Activated naive CD4-positive, alpha-beta T cell treated with Interleukin-2 at 50 U/mL for 16 hours (primary cell): ENCODE results near the gene CLVS2.

ENCODE experiments used
- DNase-seq: peaks from one replicate; pipeline ENCODE4 v3.0.0-alpha.2; 2020

Gene CLVS2, protein sequence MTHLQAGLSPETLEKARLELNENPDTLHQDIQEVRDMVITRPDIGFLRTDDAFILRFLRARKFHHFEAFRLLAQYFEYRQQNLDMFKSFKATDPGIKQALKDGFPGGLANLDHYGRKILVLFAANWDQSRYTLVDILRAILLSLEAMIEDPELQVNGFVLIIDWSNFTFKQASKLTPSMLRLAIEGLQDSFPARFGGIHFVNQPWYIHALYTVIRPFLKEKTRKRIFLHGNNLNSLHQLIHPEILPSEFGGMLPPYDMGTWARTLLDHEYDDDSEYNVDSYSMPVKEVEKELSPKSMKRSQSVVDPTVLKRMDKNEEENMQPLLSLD

DNA sequence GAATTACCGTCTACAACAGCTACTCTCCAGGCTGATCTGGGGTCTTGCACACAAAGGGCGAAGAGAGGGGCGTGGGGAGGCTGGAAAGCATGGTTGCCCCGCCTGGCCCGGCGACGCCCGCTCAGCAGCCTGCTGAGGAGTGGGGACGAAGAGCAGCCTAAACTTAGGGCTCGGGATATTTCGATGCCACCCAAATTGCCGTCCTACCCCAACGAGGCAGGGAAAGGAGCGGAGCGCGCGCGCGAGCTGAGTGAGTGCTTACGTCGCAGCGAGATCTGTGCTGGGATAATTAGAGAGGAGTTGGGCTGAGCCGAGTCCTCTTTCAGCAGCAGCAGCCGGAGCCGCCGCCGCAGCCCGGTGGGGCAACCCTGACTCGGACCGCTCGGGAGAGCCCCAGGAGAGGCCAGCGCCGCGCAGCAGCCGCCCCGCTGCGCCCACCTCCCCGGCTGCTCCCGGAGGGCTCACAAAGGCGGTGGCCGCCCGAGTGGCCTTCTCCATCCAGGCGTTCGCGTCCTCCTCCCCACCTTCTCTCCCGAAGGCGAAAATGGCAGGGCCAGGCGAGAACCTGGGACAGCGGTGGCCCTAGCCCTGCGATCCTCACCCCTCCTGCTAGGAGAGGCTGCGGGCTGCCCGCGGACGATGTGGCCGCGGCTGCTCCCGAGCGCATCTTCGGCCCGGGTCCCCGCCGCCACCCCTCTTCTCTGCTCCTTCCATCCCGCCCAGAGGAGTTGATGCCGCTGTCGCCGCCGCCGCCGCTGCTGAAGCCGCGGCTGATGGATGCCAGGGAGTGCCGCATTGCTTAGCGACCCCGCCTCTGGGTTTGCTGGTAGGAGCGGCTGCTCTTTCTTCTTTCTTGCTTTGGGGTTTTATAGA lies at the start of gene CLVS2:
CLVS2 (plus strand) TSS at position 315 of the 873 bp plus-strand sequence. CDS start 1,543 bp downstream, outside the sequence.
- DNase-seq: no peak

DNA sequence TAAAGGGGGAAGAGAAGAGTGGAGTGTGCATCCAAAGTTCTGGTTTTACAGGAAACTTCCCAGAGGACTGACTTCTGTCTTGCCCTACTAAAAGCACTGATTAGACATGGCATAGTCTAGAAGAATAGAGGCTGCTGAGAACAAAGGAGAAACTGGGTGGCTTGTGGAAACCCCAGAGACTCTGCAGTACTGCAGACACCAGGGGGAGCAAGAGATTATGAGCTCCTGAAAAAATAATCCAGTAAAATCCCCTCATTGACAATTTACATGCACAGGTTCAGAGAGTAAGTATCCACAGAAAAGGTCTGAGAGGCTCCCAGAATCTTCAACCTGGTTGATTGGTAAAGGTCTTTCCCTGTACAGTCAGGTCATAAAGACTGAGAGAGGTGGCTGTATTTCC lies 48.7 kb upstream of the CLVS2 start:
- DNase-seq: no peak

DNA sequence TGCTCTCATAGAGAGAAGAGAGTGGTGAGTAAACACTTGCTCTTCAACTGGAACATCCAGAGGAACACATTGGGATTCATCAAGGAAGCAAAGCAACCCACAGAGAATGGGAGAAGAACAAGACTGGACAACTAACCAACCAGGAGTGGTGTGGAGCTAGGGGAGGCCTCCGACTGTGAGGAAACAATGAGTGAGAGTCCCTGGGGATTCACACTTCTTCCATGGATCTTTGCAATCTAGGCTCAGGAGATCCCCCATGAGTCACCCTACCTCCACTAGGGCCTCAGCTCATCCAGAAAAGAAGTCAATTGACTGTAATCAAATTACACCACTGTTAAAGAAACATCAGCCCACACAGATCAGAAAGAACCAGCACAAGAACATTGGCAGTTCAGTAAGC lies 42.3 kb upstream of the CLVS2 start:
- no peak for DNase-seq

DNA sequence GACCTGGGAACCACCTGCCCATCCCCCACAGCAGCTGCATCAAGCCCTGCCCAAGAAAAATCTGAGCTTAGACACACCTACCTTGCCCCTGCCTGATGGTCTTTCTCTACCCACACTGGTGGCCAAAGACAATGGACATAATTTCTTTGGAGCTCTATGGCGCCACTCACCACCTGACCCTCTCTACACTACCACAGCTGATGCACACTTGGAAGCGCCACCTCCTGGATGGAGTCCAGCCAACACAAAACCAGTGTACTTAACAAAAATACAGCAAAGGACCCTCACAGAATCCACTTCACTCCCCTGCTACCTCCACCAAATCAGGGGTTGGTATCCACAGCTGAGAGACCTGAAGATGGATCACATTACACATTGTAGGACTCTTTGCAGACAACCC lies 39.7 kb upstream of the CLVS2 start:
- no peak for DNase-seq

DNA sequence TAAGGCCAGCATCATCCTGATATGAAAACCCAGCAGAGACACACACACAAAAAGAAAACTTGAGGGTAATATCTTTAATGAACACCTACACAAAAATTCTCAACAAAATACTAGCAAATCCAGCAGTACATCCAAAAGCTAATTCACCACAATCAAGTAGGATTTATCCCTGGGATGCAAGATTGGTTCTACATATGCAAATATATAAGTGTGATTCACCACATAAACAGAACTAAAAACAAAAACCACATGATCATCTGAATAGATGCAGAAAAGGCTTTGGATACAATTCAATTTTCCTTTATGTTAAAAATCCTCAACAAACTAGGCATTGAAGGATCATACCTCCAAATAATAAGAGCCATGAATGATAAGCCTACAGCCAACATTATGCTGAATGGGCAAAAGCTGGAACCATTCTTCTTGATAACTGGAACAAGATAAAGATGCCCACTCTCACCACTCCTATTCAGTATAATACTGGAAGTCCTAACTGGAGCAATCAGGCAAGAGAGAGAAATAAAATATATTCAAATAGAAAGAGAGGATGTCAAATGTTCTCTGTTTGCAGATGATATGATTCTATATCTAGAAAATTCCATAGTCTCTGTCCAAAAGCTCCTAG lies 33.9 kb upstream of the CLVS2 start:
- no peak for DNase-seq

DNA sequence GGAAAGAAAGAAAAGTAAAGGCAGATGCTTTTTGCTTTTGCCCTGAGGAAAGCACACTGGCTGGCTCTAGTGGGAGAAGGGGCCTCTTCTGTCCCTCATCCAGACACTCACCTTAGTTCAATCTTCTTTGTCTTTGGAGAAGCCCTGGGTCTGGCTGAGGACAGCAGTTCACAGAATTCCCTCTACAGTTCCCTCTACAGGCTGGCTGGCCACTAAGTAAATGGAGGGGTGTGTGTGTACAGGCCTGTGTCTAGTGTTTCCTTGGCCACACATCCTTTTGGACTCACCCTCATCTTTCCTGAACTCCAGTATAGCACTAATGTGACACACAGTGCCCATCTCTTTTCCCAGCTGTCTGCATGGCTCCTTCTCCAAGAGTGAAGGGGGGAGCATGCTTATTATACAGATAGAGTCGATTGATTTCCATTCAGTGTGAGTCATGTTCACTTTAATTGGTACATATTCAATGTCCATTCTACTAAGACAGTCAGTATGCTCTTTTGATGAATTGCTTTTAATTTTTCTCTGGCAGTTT lies 26.0 kb upstream of the CLVS2 start:
- DNase-seq: no peak

DNA sequence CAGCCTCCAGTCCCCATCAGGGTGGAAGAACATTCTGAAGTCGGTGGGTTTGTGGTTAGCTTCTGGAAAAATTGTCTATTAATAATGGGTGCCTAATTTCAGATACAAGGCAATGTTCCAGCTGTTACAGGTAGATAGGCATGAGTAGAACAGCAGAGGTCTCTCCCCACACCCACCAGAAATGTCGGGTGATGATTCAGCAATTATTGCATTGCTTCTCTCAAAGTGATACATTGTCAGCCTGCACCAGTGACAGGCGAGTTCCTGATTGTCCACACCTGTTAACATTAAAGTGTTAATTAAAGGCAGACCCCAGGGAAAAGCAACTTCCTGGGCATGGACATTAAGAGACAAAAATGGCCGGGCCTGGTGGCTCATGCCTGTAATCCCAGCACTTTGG lies 18.9 kb upstream of the CLVS2 start:
- no peak for DNase-seq

DNA sequence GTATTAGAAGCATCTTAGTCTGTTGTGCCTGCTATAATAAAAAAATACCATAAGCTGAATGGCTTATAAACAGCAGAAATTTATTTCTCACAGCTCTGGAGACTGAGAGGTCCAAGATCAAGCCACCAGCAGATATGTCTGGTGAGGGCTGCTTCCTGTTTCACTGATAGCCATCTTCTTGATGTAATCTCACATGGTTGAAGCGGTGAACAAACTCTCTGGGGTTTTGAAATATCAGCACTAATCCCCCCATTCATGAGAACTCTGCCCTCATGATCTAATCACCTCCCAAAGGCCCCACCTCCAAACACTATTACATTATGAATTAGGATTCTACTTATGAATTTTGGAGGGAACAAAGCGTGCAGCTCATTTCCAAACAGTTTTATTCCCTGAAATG lies 11.6 kb upstream of the CLVS2 start:
- DNase-seq: no peak

DNA sequence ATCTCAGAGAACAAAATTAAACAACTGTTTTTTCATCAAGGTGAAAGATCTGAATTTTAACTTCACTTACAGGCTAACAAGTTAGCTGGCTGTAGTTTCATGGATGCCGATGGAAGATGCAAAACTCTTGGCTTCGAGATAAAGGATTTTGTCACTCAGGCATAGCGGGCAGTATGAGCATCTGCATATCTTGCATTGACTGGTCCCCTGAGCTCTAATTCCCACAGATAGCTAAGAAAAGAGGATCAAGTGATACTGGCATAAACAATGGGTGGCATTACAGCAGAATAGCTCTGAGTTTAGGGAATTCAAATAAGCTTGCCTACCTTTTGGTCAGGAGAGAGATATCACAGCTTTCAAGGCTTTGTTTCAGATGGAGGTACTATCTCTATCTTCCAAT lies 1.8 kb upstream of the CLVS2 start:
- no peak for DNase-seq

DNA sequence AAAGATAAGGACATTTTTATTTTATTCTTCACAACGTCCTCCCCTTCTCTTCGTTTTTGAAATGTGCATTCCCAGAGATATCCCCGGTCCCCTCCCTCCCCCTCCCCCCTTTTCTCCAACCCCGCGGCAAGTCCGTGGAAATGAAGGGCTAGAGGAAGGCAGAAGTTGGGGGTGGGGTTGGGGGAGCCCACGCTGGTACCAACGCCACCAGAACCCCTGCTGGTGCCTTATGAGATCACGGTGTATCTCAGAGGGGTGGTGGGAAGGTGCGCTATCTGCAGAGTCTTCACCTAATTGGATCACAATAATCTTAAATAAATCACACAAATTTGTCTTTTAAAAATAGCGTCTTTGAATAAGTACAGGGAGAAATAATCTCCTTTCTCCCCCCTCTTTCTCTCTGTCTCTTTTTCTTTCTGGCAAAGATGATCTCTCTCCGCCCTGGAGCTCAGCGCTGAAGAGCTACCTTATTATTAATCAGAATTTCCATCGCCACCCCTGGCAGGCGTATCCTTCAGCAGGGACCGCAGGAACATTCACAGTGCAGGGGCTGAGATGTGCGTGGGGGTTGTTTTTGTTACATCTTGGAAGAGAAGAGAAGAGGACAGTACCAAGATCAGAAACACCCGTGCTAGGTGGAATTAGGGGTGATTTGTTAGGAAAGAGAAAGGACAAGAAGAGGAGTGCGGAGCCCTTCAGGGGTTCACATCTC lies 915 bp downstream of the CLVS2 start:
- DNase-seq: no peak

DNA sequence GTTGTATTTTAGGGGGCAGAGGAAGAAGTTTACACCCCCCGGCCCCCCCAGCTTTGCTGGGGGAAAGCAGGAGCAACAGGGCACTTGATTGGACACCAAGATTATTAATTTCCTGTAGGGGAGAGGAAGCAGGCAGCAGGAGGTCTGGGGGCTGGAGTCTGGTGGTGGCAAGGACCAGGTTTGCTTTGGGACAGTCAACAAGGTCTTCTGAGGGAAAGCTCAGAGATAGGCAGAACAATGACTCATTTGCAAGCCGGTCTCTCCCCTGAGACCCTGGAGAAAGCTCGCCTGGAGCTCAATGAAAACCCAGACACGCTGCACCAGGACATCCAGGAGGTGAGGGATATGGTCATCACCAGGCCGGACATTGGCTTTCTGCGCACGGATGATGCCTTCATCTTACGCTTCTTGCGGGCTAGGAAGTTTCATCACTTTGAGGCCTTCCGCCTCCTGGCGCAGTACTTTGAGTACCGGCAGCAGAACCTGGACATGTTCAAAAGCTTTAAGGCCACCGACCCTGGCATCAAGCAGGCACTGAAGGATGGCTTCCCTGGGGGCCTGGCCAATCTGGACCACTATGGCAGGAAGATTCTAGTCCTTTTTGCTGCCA lies 1.6 kb downstream of the CLVS2 start:
- no peak for DNase-seq

DNA sequence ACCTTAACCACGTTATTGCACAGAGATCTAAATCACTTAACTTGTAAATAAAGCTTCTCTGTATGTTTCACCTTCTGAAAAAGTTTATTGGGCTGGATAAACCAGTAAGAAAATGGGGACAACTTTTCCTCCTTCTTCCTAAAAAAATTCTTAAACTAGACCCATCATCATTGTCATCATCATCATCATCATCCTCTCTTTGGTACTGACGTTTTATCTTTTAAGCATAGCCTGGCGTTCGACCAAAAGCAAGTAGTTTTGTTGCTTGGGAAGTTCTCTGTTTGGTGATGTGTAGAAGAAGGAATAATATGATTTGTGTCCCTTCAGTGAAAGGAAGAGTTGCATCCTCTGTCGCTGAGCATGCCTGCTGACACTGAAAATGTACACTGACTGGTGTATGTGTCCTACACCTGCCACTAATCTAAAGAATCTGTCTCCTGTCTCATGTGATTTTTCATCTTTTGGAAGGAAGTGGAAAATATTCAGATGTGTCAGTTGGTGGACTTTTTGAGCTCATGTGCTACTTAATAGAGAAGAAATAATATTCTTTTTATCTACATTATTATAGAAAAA lies 2.5 kb downstream of the CLVS2 start:
- DNase-seq: no peak

DNA sequence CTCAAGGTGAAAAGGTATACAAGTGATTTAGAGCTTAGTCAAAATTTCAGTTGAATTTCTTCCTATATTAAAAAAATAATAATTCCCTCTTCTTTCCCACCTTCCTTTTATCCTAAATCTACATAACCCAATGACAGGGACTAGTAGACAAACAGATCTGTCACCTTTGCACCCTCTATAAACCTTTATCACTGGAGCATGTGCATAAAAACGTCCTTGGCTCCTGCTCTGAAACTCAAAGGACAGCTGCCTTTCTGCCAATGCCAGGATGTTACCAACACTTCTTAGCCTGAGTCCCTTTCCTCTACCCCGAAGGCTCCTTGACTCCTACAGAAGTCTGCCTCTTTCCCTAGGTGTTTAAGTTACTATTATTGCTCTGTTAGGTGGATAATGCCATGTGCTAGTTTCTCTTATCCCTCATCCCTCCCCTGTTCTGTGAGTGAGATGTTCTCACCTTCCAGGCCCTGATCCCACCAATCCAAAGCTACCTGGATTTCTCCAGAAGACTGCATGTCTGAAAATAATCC lies 4.3 kb downstream of the CLVS2 start:
- no peak for DNase-seq

DNA sequence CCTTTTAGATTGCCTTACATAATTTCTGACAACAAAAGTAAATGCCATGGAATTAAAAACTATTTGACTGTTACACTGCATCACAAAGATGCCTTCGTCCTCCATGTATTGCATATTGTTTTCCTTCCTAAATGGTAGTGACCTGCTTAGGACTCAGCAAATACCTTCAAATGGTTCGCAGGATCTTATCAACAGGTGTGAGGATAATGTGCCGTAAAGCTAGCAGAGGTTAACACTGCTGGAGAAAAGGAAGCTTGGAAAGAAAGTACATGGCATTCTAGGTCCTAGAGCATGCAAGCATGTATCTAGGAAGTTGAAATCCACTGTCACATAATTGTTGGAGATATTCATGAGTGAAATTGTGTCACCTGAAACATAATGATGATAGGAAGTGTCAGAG lies 5.5 kb downstream of the CLVS2 start:
- no peak for DNase-seq

DNA sequence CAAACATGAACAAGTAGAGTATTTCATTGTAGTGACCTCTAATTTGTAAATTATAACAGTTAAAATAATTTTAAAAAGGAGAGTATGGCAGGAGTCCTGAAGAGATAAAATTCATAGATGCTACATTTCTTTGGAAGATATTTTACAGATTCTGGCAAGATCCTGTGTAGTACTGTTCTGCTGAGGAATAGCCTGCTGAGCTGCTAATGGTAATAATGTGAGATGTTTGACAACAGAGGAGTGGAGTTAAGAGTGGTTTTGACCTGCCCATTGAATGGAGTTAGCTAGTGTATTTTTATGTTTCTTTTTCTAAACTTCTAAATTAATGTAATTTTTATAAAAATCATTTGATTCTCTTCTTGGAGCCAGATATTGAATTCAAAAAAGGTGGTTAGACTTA lies 11.8 kb downstream of the CLVS2 start:
- no peak for DNase-seq

DNA sequence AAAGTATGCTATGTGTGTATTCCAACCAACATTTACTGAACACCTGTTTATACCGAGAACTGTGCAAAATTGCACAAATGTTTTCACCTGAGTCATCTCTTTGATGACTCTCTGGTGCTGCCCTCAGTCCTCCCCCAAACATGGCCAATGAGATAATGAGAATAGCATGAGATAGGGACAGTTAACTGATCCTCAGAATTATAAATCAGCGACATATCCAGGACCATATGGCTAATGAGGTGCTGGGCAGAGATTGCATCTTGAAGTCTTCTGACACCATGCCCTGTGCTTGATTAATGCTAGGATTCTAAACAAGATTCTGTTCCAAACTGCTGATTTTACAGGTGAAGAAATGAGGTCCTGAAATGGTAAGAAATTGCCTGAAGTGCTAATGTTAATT lies 13.0 kb downstream of the CLVS2 start:
- no peak for DNase-seq

DNA sequence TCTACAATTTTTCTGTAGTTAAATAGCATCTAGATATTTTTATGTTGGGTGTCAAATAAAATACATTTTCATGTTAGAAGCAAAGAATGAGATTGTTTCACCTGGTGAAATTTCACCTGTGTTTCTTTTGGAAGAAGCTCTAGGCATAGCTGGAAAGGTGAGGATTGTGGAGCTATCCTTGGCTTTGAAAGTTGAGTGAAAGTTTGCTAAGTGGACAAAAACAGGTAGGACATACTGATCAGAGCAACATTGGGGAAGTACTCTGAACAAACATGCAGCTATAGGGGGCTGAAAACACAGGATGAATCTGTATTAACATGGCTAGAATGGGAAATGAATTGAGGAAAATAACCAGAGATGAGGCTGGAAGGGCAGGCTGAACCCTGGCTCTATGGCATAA lies 18.8 kb downstream of the CLVS2 start:
- DNase-seq: no peak

DNA sequence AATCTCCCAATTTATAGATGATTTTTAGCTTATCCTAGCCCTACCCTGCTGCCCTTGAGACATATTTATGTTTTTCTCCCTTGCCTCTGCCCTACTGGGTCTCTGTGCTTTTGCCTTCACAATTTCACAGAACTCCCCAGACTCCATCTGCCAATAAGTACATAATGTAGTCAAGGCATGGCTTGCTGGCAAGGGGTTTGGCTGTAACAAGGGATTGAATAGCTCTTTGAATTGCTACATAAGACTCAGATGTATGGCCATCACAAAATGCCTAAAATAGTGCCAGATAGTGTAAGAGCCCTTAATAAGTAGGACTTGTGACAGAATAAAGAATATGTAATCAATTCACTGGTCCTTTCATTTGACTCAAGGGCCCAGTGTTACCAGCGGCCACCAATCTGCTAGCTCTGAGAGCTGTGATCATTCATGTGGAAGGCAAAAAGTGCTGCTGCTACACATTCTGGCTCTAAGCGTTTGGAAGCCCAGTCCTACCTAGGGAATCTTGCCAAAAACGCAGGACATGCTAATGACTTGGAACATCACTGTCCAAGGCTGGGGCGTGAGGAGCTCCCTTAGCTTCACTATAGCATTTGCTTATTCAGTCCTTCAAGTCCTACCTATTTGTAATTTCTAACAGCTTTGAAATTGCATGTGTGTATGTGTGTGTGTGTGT lies 20.5 kb downstream of the CLVS2 start:
- no peak for DNase-seq

DNA sequence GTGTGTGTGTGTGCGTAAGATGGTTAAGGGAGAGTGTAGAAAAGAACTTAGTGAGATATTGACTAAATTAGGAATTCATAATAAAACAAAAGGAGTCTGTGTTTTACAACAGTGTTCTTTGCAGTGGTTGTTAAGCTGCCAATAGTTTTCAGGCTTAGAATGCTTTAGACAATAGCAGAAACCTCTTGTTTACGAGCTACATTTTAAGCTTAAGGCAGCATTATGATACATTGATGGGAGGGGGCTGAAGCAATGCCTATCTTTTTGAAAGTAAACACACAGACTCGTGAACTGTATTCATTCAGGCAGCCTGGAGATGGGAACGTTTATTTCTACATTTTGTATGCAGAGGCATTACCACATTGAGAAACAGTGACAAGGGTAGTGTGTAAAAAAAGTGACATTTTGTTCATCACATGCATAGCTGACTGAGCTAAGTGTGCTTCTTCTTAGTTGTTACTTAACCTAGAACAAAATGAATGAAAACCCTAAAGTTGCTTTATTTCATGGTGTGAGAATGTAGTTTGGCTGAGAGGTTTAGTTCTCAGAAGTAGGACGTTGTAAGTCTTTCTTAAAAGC lies 21.2 kb downstream of the CLVS2 start:
- DNase-seq: no peak

DNA sequence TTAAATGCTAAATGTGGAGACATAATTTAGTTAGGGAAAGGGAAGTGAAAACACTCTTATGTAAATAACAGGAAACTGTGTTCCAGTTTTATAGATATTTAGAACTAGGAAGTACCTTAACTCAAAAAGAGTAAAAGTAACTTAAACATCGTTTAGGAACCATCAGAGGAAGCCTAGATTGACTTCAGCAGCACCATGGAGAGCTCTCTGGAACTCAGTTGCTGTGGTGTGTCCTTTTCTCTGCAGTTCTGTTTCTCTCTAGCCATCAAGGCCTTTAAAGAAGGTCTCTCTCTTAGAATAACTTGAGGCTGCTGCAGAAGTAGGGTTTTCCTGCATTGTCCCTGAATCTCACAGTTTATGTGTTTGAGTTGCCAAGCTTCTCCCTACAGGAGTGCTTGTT lies 26.9 kb downstream of the CLVS2 start:
- DNase-seq: no peak

DNA sequence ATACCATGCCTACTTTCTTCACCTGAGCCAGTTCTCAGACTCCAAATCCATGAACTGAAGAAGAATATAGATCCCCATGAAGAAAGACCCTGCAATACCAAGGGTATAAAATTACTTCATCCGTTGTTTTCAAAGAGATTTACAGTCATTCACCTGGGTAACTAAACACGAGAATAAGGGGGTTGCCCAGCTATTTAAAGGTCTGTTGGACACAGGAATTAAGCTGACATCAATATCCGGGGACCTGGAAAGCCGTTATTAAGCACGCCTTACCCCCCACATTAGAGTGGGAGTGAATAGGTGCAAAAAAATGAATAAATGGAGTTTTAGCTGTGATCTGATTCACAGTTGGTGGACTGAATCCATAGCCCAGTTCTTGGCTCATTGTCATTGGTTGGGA lies 28.9 kb downstream of the CLVS2 start:
- no peak for DNase-seq
